Inferior parietal cortex (tissue), 1 donor: ENCODE data around the gene GDAP1L1.
"Not testable (repeated sequence)": the region's sequence is repeated elsewhere in the genome, so short reads cannot be mapped to it uniquely, and the experiment has no call there.

Experiments used
- DNase-seq: peaks from one replicate; pipeline ENCODE4 v3.0.0-alpha.2; 2016; ENCODE audit errors: extremely low spot score

Gene GDAP1L1

GRCh38 chr20:44302026-44302669, 55.0 kb downstream of the GDAP1L1 start:
- DNase-seq, result no peak

GRCh38 chr20:44302736-44303135, 55.6 kb downstream of the GDAP1L1 start:
- no peak for DNase-seq

- no peak for DNase-seq
These were observed 57.3 kb downstream of the GDAP1L1 start for GRCh38 chr20:44304383-44304782.

GRCh38 chr20:44306927-44307326, 59.8 kb downstream of the GDAP1L1 start:
- DNase-seq, result no peak

GRCh38 chr20:44309763-44310663, 62.9 kb downstream of the GDAP1L1 start:
- DNase-seq, result peak; percentile 11

- peak; percentile 96 for DNase-seq
These were observed 63.8 kb downstream of the GDAP1L1 start, which contains the start of gene FITM2 for GRCh38 chr20:44310664-44311639. Gene FITM2, minus strand, starts transcription at chr20:44311202. Its CDS starts 54 bp downstream, at chr20:44311148.

- DNase-seq, result no peak
These were observed 67.8 kb downstream of the GDAP1L1 start for GRCh38 chr20:44314870-44315269.

GRCh38 chr20:44319839-44320422, 72.8 kb downstream of the GDAP1L1 start:
- DNase-seq, result no peak

- no peak for DNase-seq
These were observed 77.2 kb downstream of the GDAP1L1 start for GRCh38 chr20:44324343-44324742.

- no peak for DNase-seq
These were observed 79.5 kb downstream of the GDAP1L1 start for GRCh38 chr20:44326391-44327159.

- DNase-seq, result not testable (repeated sequence)
These were observed 80.6 kb downstream of the GDAP1L1 start for GRCh38 chr20:44327748-44328147.

GRCh38 chr20:44328428-44328827, 81.3 kb downstream of the GDAP1L1 start:
- no peak for DNase-seq
